GM13976 (cell line): ENCODE data around the gene TRPM1.
"Not testable (repeated sequence)": the region's sequence is repeated elsewhere in the genome, so short reads cannot be mapped to it uniquely, and the experiment has no call there.

Experiments
- DNase-seq: peaks from one replicate; pipeline ENCODE4 v3.0.0; 2012; ENCODE audit warnings: low spot score
- in situ Hi-C: fragments of 300-500 bp; cut with MboI; formaldehyde crosslinking; loops from one replicate; pipeline ENCODE4 v1.12.0; 2022; ENCODE audit warnings: low sequenced_read_pairs, mixed read lengths, inconsistent platforms; ENCODE audit not compliant: unreplicated experiment
- TF ChIP-seq, protein P1 (sequence below): IDR thresholded peaks from 2 replicates; pipeline ENCODE4 v1.5.1; 2012; ENCODE audit warnings: borderline replicate concordance, mild to moderate bottlenecking; ENCODE audit not compliant: insufficient read depth; ENCODE audit errors: extremely low read depth, missing control alignments, control extremely low read depth

TRPM1 gene

DNA sequence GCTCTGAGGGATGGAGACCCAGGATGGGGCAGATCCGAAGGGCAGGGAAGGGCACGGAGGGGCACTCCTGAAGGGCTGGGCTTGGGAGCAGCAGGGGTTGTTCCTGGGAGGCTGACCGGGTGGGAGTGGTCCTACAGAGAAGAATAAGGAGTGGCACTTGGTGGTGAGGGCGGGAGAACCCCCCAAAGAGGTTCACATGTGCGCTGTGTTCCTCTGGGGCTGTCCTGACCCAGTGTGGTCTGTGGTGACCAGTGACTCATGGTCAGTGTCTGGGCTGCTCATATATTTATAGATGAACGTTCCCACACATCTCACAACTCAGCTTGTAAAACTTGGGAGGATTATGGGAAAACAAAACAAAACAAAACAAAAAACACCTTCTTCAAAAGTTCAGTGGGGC lies 10.0 kb downstream of the TRPM1 start:
- DNase-seq: no peak
- in situ Hi-C loops: no loop called here

DNA sequence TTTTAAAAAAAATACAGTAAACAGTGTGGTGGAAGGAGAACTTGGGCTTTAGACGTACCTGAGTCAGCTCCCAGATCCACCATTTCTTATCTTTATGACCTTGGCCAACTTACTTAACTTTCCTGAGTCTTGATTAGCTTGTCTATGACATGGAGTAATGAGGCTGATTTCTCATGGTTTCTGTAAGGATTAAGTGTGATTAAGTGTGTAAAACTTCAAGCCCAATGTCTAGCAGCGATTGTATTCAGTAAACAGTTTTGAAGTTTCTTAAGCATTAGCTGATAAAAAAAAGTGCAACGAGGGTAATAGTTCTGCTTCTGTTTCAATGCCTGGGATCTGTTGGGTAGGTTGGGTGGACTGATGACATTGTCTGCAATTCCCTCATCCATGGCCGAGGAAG lies 10.8 kb downstream of the TRPM1 start:
- TF ChIP-seq, protein P1, sequence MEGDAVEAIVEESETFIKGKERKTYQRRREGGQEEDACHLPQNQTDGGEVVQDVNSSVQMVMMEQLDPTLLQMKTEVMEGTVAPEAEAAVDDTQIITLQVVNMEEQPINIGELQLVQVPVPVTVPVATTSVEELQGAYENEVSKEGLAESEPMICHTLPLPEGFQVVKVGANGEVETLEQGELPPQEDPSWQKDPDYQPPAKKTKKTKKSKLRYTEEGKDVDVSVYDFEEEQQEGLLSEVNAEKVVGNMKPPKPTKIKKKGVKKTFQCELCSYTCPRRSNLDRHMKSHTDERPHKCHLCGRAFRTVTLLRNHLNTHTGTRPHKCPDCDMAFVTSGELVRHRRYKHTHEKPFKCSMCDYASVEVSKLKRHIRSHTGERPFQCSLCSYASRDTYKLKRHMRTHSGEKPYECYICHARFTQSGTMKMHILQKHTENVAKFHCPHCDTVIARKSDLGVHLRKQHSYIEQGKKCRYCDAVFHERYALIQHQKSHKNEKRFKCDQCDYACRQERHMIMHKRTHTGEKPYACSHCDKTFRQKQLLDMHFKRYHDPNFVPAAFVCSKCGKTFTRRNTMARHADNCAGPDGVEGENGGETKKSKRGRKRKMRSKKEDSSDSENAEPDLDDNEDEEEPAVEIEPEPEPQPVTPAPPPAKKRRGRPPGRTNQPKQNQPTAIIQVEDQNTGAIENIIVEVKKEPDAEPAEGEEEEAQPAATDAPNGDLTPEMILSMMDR: no peak
- DNase-seq: no peak
- in situ Hi-C loops: no loop called here

More for the DNA sequence above, 10.0 kb downstream of the TRPM1 start:
- TF ChIP-seq, protein P1: no peak

DNA sequence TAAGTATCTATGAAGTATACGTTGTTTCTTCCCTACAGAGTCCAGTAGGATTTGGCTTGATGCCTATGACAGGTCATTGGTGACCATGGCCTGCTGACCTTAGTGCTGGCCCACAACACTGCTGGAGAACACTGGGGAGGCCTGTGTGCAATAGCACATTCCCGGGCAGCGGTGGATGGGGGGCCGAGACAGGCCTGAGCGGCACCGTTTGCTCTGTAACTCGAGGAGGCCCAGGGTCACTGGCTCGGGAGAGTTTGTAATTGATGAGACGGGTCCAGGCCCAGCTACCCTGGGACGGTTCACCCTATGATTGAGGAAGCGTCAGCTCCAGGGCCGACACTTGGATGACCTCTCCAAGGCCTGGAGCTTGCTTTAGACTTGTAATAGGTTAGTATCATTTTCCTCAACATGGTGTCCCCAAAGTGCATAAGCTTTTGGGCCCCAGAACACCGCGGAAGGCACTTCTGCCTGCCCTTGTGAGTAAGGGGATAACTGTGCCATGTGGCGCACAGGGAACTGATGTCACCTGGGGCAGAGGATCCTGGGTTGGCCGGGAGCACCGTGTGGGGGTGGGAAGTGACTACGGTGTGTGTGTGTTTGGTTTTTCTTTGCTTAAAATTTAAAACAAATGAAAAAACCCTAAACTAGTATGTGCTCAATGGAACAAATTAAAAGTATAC lies 12.0 kb downstream of the TRPM1 start:
- TF ChIP-seq, protein P1: no peak
- no peak for DNase-seq
- in situ Hi-C loops: no loop called here

DNA sequence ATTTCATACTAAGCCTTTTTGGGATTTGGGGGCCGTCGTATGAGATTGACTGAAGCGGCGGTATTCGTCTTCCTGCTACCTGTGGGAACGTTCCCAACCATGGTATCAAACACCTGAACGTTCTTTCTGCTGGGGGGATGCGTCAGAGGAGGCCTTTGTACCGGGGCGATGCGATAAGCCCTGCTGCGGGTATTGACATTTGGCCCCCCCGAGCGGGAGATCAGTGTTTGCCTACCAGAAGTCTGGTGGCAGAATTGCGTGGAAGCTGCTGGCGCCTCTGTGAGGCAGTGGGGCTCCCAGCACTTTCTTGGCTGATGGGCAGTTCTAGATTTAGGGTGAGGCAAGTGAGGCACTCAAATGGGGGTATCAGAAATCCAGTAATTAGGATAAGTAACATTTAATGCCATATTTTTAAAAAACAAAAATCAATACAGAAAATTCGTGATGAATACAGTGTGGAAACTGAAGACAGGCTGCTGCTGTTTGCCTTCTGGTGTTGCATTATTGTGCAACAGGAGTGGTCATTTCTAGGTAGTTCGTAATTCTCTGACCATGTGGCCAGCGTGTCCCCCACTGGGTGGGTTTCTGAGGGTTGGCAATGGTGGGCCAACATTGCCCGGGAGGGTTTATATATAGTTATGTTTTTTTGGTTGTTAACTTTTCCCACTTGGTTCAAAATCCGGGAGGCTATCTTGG lies 12.7 kb downstream of the TRPM1 start:
- in situ Hi-C loops: no loop called here
- DNase-seq: no peak
- TF ChIP-seq, protein P1: no peak

DNA sequence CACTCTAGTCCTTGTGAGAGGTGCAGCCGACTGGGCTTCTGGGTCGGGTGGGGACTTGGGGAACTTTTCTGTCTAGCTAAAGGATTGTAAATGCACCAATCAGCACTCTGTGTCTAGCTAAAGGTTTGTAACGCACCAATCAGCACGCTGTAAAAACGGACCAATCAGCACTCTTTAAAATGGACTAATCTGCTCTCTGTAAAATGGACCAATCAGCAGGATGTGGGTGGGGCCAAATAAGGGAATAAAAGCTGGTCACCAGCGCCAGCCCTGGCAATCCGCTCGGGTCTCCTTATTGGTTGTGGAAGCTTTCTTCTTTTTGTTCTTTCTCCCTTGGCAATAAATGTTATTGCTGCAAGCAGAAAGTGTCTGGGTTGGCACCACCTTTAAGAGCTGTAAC lies 13.5 kb downstream of the TRPM1 start:
- DNase-seq, in situ Hi-C loops: not testable (repeated sequence)

DNA sequence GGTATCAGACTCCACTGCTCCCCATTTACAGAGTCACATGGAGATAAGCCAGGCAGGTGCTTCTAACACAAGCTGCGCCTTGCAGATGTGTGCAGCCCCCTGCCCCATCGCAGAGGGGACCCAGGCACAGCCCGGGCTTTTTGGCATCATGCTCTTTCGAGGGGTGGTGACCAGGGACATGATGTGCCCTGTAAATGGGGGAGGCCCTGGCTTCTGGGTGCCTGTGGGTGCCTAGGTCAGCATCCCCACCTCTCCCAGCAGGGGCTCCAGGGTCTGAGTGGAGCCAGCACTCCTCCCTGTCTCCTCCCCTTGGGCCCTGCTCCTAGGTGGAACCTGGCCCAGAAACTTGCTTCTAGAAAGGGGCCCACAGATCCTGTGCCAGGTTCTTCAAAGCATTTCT lies 15.2 kb downstream of the TRPM1 start:
- TF ChIP-seq, protein P1: no peak
- in situ Hi-C loops: no loop called here

DNA sequence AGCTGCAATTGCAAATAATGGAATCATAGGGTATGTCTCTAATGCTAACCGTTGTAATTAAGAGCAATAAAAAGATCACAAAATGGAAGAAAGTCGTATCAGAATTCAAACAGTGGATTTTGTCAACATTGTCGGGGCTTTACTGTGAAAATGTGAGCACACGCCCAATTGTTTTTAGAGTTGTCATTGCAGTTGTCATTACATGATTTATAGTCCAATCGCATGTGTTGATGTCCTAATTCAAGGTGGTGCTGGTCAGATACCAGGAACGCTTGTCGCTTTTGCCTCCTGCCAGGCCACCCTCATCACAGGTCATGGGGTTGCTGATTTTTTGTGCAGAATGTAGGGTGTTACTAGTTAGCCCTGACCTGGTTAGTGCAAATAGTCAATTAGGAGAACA lies 16.2 kb downstream of the TRPM1 start:
- TF ChIP-seq, protein P1: no peak
- DNase-seq: no peak
- in situ Hi-C loops: no loop called here

More for the DNA sequence above, 15.2 kb downstream of the TRPM1 start:
- no peak for DNase-seq
